ENCODE results near the gene INSC. TPM values are rescaled to one million over a fixed set of nuclear protein-coding genes. Genes with fewer than 3 reads are reported as not detected.

INSC gene
- total RNA-seq, 2 donors from 2014 or later = 0.87 to 2.0 TPM

DNA sequence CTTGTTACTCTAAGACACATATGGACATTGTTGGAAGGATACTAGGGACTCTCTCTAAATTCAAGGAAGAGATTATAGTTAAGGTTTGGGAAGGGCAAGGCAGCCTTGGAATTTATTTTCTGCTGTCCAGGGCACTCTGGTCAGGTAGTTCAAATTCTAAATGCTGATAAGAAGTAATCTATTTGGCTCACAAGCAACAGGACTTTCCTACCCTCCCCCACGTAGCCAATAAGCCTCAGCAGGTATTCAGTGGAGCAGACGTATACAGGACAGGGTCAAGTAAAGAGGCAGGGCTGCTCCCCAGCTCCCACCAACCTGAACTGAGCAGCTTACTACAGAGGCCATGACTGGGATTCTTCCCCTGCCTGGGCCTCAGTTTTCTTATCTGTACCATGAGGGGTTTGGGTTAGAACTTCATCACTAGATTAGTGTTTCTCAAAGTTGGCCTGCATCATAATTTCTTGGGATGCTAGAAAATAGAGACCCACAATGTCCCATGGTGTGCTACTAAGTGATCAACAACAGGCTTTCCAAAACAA is 6.1 kb upstream of the INSC start:
- no peaks in the 10 kb centered on the region for H3K36me3 ChIP-seq
- H3K9me3 ChIP-seq = no peaks in the 10 kb centered on the region
- H3K4me3 ChIP-seq = no peak overlapping the region
- intact Hi-C loops (cut with DNase I) = no loop called here
- no peak for DNase-seq (ENCODE audit: low spot score)
- TF ChIP-seq, protein P1, sequence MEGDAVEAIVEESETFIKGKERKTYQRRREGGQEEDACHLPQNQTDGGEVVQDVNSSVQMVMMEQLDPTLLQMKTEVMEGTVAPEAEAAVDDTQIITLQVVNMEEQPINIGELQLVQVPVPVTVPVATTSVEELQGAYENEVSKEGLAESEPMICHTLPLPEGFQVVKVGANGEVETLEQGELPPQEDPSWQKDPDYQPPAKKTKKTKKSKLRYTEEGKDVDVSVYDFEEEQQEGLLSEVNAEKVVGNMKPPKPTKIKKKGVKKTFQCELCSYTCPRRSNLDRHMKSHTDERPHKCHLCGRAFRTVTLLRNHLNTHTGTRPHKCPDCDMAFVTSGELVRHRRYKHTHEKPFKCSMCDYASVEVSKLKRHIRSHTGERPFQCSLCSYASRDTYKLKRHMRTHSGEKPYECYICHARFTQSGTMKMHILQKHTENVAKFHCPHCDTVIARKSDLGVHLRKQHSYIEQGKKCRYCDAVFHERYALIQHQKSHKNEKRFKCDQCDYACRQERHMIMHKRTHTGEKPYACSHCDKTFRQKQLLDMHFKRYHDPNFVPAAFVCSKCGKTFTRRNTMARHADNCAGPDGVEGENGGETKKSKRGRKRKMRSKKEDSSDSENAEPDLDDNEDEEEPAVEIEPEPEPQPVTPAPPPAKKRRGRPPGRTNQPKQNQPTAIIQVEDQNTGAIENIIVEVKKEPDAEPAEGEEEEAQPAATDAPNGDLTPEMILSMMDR (IDR thresholded peaks at IDR 0.05) = no peak
- TF ChIP-seq POLR2AphosphoS5 (IDR thresholded peaks at IDR 0.05) = no peak
- TF ChIP-seq POLR2A (IDR thresholded peaks at IDR 0.05) = no peak
- no peaks in the 10 kb centered on the region for H3K27me3 ChIP-seq (replicated peaks; ENCODE audit: insufficient read depth)
- no peaks in the 10 kb centered on the region for H3K4me1 ChIP-seq (replicated peaks)
- 76% methylated on average over 2 of the region's 2 CpGs for WGBS
- no peak overlapping the region for H3K27ac ChIP-seq

DNA sequence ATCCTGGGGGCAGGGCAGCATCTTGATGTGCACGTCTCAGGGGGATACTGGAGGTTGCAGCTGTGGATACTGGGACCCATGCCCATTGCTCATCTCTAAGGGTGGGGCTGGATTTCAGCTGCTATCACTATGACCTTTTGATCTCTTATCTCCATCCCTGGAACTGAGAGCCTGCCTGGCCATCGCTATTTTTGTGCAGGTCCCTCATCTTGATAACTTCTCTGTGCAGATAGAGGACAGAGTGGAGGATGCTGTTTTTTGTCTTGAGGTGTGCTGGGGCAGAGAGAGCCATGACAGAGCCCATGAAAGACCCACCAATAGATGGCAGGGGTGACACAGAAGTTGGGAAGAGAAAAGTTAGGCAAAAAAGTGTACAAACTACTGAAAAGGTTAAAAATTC is 5.1 kb upstream of the INSC start:
- no peak for TF ChIP-seq POLR2AphosphoS5 (IDR thresholded peaks at IDR 0.05)
- no peak for TF ChIP-seq POLR2A (IDR thresholded peaks at IDR 0.05)

GRCh38 chr11:15111215-15111614 is 3.5 kb upstream of the INSC start:
- H3K27me3 ChIP-seq (replicated peaks; ENCODE audit: insufficient read depth) = no peaks in the 10 kb centered on the region
- intact Hi-C loops (cut with DNase I) = no loop called here
- WGBS = 88% methylated on average over 3 of the region's 3 CpGs
- no peak for TF ChIP-seq POLR2A (IDR thresholded peaks at IDR 0.05)
- TF ChIP-seq POLR2AphosphoS5 (IDR thresholded peaks at IDR 0.05) = no peak
- TF ChIP-seq, protein P1 (IDR thresholded peaks at IDR 0.05) = no peak
- no peak overlapping the region for H3K4me3 ChIP-seq
- no peaks in the 10 kb centered on the region for H3K4me1 ChIP-seq (replicated peaks)
- DNase-seq (ENCODE audit: low spot score) = no peak
- H3K27ac ChIP-seq = no peak overlapping the region
- no peaks in the 10 kb centered on the region for H3K36me3 ChIP-seq
- H3K9me3 ChIP-seq = no peaks in the 10 kb centered on the region

More for the DNA sequence above, 5.1 kb upstream of the INSC start:
- Histone ChIP-seq H3K27ac (no peak overlapping the region), H3K4me1 (replicated peaks) (no peaks in the 10 kb centered on the region), H3K4me3 (no peak overlapping the region), H3K27me3 (replicated peaks; ENCODE audit: insufficient read depth) (no peaks in the 10 kb centered on the region), H3K9me3 (no peaks in the 10 kb centered on the region), H3K36me3 (no peaks in the 10 kb centered on the region)
- WGBS = 72% methylated on average over 2 of the region's 2 CpGs
- DNase-seq (ENCODE audit: low spot score) = no peak
- intact Hi-C loops (cut with DNase I) = no loop called here

- Histone ChIP-seq H3K27me3 (replicated peaks; ENCODE audit: insufficient read depth) (no peaks in the 10 kb centered on the region), H3K4me1 (replicated peaks) (no peaks in the 10 kb centered on the region), H3K9me3 (no peaks in the 10 kb centered on the region), H3K4me3 (no peak overlapping the region), H3K27ac (no peak overlapping the region), H3K36me3 (no peaks in the 10 kb centered on the region)
- intact Hi-C loops (cut with DNase I) = no loop called here
- no peak for TF ChIP-seq POLR2AphosphoS5 (IDR thresholded peaks at IDR 0.05)
- TF ChIP-seq, protein P1 (IDR thresholded peaks at IDR 0.05) = no peak
- no peak for TF ChIP-seq POLR2A (IDR thresholded peaks at IDR 0.05)
- no peak for DNase-seq (ENCODE audit: low spot score)
- WGBS = 74% methylated on average over 8 of the region's 8 CpGs
Measured at GRCh38 chr11:15112131-15112541, 2.6 kb upstream of the INSC start.

DNA sequence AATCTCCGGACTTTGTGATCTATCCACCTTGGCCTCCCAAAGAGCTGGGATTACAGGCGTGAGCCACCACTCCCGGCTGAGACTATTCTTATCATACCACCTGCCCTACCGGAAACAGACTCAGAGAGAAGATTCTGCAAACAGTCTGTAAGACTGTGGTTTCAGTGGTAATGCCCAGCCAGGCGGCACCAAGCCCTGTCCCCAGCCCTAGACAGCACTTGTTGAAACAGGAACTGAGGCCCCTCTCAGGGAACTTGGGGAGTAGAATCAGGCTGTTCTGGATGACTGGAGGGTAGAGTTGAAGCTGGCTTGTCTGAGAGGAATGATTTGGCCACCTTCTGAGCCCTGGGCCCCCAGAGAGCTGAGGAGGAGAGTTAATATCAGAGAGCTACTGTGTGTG is 1.3 kb upstream of the INSC start:
- Histone ChIP-seq H3K27ac (no peak overlapping the region), H3K4me1 (replicated peaks) (no peaks in the 10 kb centered on the region), H3K36me3 (no peaks in the 10 kb centered on the region), H3K27me3 (replicated peaks; ENCODE audit: insufficient read depth) (no peaks in the 10 kb centered on the region), H3K4me3 (no peak overlapping the region), H3K9me3 (no peaks in the 10 kb centered on the region)
- 86% methylated on average over 5 of the region's 5 CpGs for whole genome bisulfite sequencing
- TF ChIP-seq POLR2A (IDR thresholded peaks at IDR 0.05) (no peak), POLR2AphosphoS5 (IDR thresholded peaks at IDR 0.05) (no peak)
- TF ChIP-seq, protein P1 (IDR thresholded peaks at IDR 0.05) = no peak
- DNase-seq (ENCODE audit: low spot score) = no peak
- intact Hi-C loops (cut with DNase I) = no loop called here

Measured in prostate gland (tissue), 2 donors.